H9 (cell line): ENCODE data around the gene BTNL8. TPM values are rescaled to one million over a fixed set of nuclear protein-coding genes. Genes with fewer than 3 reads are reported as not detected.

Source experiments
- DNase-seq: peaks from one replicate; pipeline ENCODE4 v3.0.0-alpha.2; 2017
- H2AFZ ChIP-seq: one replicate; pipeline ENCODE4 v1.6.1; 2013; ENCODE audit warnings: mild to moderate bottlenecking, low read length, control low read depth, moderate library complexity
- H2AK5ac ChIP-seq: 2 replicates; pipeline ENCODE4 v1.6.1; 2013; ENCODE audit warnings: low read length, control low read depth, mixed read lengths; ENCODE audit not compliant: insufficient read length
- H2BK120ac ChIP-seq: one replicate; pipeline ENCODE4 v1.6.1; 2013; ENCODE audit warnings: low read depth, mild to moderate bottlenecking, low read length, control low read depth, inconsistent platforms; ENCODE audit not compliant: poor library complexity, severe bottlenecking
- H2BK12ac ChIP-seq: 2 replicates; pipeline ENCODE4 v1.6.1; 2013; ENCODE audit warnings: low read length, control low read depth, mixed read lengths, low read depth; ENCODE audit not compliant: insufficient read length
- H2BK15ac ChIP-seq: 2 replicates; pipeline ENCODE4 v1.6.1; 2013; ENCODE audit warnings: low read depth, low read length, control low read depth
- H2BK20ac ChIP-seq: one replicate; pipeline ENCODE4 v1.6.1; 2013; ENCODE audit warnings: low read depth, mild to moderate bottlenecking, low read length, control low read depth, inconsistent platforms; ENCODE audit not compliant: poor library complexity, severe bottlenecking
- H2BK5ac ChIP-seq: 2 replicates; pipeline ENCODE4 v1.6.1; 2013; ENCODE audit warnings: low read length, control low read depth, mixed read lengths; ENCODE audit not compliant: insufficient read length
- H3K14ac ChIP-seq: 2 replicates; pipeline ENCODE4 v1.6.1; 2013; ENCODE audit warnings: low read length, control low read depth; ENCODE audit not compliant: insufficient read depth
- H3K18ac ChIP-seq: 2 replicates; pipeline ENCODE4 v1.6.1; 2013; ENCODE audit warnings: low read depth, mild to moderate bottlenecking, mixed read lengths, low read length, control low read depth; ENCODE audit not compliant: insufficient read length
- H3K23ac ChIP-seq: 2 replicates; pipeline ENCODE4 v1.6.1; 2013; ENCODE audit warnings: low read length, control low read depth, mixed read lengths, low read depth; ENCODE audit not compliant: insufficient read length
- H3K23me2 ChIP-seq: 2 replicates; pipeline ENCODE4 v1.6.1; 2013; ENCODE audit warnings: low read depth, mild to moderate bottlenecking, mixed read lengths, low read length, control low read depth; ENCODE audit not compliant: insufficient read length, poor library complexity, severe bottlenecking
- H3K27ac ChIP-seq: 2 replicates; pipeline ENCODE4 v1.5.1; 2013; ENCODE audit warnings: low read length, control low read depth, mixed read lengths, low read depth; ENCODE audit not compliant: insufficient read length
- H3K27me3 ChIP-seq: 2 replicates; pipeline ENCODE4 v1.6.1; 2013; ENCODE audit warnings: low read length, control low read depth, inconsistent platforms; ENCODE audit not compliant: insufficient read depth
- H3K4ac ChIP-seq: 2 replicates; pipeline ENCODE4 v1.6.1; 2013; ENCODE audit warnings: low read depth, mild to moderate bottlenecking, control low read depth, inconsistent platforms, low read length, moderate library complexity
- H3K4me1 ChIP-seq: 2 replicates; pipeline ENCODE4 v1.6.1; 2013; ENCODE audit warnings: low read length, control low read depth, inconsistent platforms; ENCODE audit not compliant: insufficient read depth
- H3K4me2 ChIP-seq: 2 replicates; pipeline ENCODE4 v1.6.1; 2013; ENCODE audit warnings: low read length, control low read depth, mixed read lengths; ENCODE audit not compliant: insufficient read length, insufficient read depth
- H3K56ac ChIP-seq: 2 replicates; pipeline ENCODE4 v1.6.1; 2013; ENCODE audit warnings: low read depth, mild to moderate bottlenecking, mixed read lengths, low read length, control low read depth; ENCODE audit not compliant: insufficient read length
- H3K79me1 ChIP-seq: 2 replicates; pipeline ENCODE4 v1.6.1; 2013; ENCODE audit warnings: low read depth, mild to moderate bottlenecking, moderate library complexity, low read length, control low read depth, inconsistent platforms; ENCODE audit not compliant: insufficient read depth, poor library complexity, severe bottlenecking
- H3K79me2 ChIP-seq: 2 replicates; pipeline ENCODE4 v1.6.1; 2013; ENCODE audit warnings: low read length, control low read depth, inconsistent platforms; ENCODE audit not compliant: insufficient read depth
- H3K9ac ChIP-seq: 2 replicates; pipeline ENCODE4 v1.6.1; 2013; ENCODE audit warnings: low read length, control low read depth, mixed read lengths; ENCODE audit not compliant: insufficient read length; ENCODE audit errors: extremely low read depth
- H3K9me3 ChIP-seq: one replicate; pipeline ENCODE4 v1.6.1; 2013; ENCODE audit warnings: low read depth, low read length, inconsistent platforms; ENCODE audit not compliant: control insufficient read depth
- H3T11ph ChIP-seq: one replicate; pipeline ENCODE4 v1.6.1; 2013; ENCODE audit warnings: mild to moderate bottlenecking, low read length, control low read depth, inconsistent platforms
- H4K20me1 ChIP-seq: one replicate; pipeline ENCODE4 v1.6.1; 2013; ENCODE audit not compliant: control insufficient read depth, insufficient read length, insufficient read depth
- H4K5ac ChIP-seq: 2 replicates; pipeline ENCODE4 v1.6.1; 2013; ENCODE audit warnings: low read depth, mild to moderate bottlenecking, mixed read lengths, low read length, control low read depth; ENCODE audit not compliant: insufficient read length
- H4K8ac ChIP-seq: replicated peaks from 2 replicates; pipeline ENCODE4 v1.6.1; 2013; ENCODE audit warnings: low read length, control low read depth, mixed read lengths, low read depth; ENCODE audit not compliant: insufficient read length
- H4K91ac ChIP-seq: 2 replicates; pipeline ENCODE4 v1.6.1; 2013; ENCODE audit warnings: low read depth, mild to moderate bottlenecking, moderate library complexity, mixed read lengths, low read length, control low read depth; ENCODE audit not compliant: insufficient read length
- H3K27ac Mint-ChIP-seq, 3 experiments: 2 replicates in 2 of 3; 3 replicates in 1 of 3; pipeline ENCODE4 v1.8.0; 2020 to 2021; ENCODE audit warnings: mixed read lengths in 3 of 3, mild to moderate bottlenecking in 1 of 3, moderate library complexity in 1 of 3
- H3K27me3 Mint-ChIP-seq: 2 replicates; pipeline ENCODE4 v1.8.0; 2021; ENCODE audit warnings: low read depth, mild to moderate bottlenecking, moderate library complexity, mixed read lengths
- H3K36me3 Mint-ChIP-seq, 3 experiments: 2 replicates in 2 of 3; 3 replicates in 1 of 3; pipeline ENCODE4 v1.8.0; 2020 to 2021; ENCODE audit warnings: low read depth in 3 of 3, mixed read lengths in 3 of 3; ENCODE audit not compliant: insufficient read depth in 1 of 3
- H3K4me1 Mint-ChIP-seq, 2 experiments: 2 replicates each; pipeline ENCODE4 v1.8.0; 2020; ENCODE audit warnings: mixed read lengths in 2 of 2
- H3K4me3 Mint-ChIP-seq, 2 experiments: 2 replicates in 1 of 2; 3 replicates in 1 of 2; pipeline ENCODE4 v1.8.0; 2020 to 2021; ENCODE audit warnings: mild to moderate bottlenecking in 2 of 2, mixed read lengths in 2 of 2, moderate library complexity in 1 of 2
- H3K9me3 Mint-ChIP-seq, 2 experiments: 2 replicates in 1 of 2; 3 replicates in 1 of 2; pipeline ENCODE4 v1.8.0; 2020; ENCODE audit warnings: mild to moderate bottlenecking in 2 of 2, mixed read lengths in 2 of 2, moderate library complexity in 1 of 2
- CTCF ChIP-seq: fragments of 200-600 bp; sonication (generic); conservative IDR thresholded peaks from 3 replicates; pipeline ENCODE4 v1.8.0; 2021; ENCODE audit warnings: antibody characterized with exemption, mild to moderate bottlenecking
- WGBS: extraction: QIAGEN DNeasy Blood & Tissue Kit; methylation state at CpG from one replicate; pipeline ENCODE4 v1.1.7; 2013; ENCODE audit warnings: missing lambda C conversion rate, low lambda C conversion rate, mixed read lengths; ENCODE audit not compliant: insufficient read length; ENCODE audit errors: extremely low coverage; 5-methylcytosine and 5-hydroxymethylcytosine counted together
- total RNA-seq: library from RNA; stranded (reverse); gene quantifications from 2 replicates; pipeline ENCODE4 v1.2.1, GENCODE V29; 2021

The BTNL8 gene
- total RNA-seq, 1 experiment from 2014 or later = 0.13 TPM

- H3K23ac ChIP-seq = no peak overlapping the region
- no peak overlapping the region for H2BK20ac ChIP-seq
- H2BK120ac ChIP-seq = no peak overlapping the region
- no peak overlapping the region for H3T11ph ChIP-seq
- H3K4ac ChIP-seq = no peak overlapping the region
- H3K79me1 ChIP-seq = no peaks in the 10 kb centered on the region
- H3K23me2 ChIP-seq = no peaks in the 10 kb centered on the region
- Mint-ChIP-seq H3K4me3 (no peak overlapping the region), H3K9me3 (peaks cover 0 to 3% of the 10 kb centered on the region in 2 experiments; a peak in 1 of 5 replicates), H3K4me1 (peaks cover 12 to 13% of the 10 kb centered on the region in 2 experiments), H3K27ac (peak overlapping the region in 1 of 3 experiments; percentile 70; a peak in 1 of 7 replicates), H3K36me3 (no peaks in the 10 kb centered on the region; a peak in 1 of 7 replicates), H3K27me3 (no peaks in the 10 kb centered on the region)
- H3K14ac ChIP-seq = no peak overlapping the region
- no peak overlapping the region for H3K4me2 ChIP-seq
- H3K18ac ChIP-seq = no peak overlapping the region
- no peaks in the 10 kb centered on the region for H3K27me3 ChIP-seq
- no peak overlapping the region for H4K91ac ChIP-seq
- no peak overlapping the region for H2BK12ac ChIP-seq
- H3K4me1 ChIP-seq = no peaks in the 10 kb centered on the region
- no peak overlapping the region for H4K5ac ChIP-seq
- no peak overlapping the region for H2AFZ ChIP-seq
- no peak for DNase-seq
- H3K9ac ChIP-seq = no peak overlapping the region
- H2BK5ac ChIP-seq = no peak overlapping the region
- H3K56ac ChIP-seq = no peak overlapping the region
- H3K27ac ChIP-seq = no peak overlapping the region
- no peak overlapping the region for H2AK5ac ChIP-seq
- H3K79me2 ChIP-seq = no peaks in the 10 kb centered on the region
- H3K9me3 ChIP-seq = no peaks in the 10 kb centered on the region
- no CpG with 5 or more reads among the region's 3 CpGs for WGBS
- no peak for TF ChIP-seq CTCF
- no peak overlapping the region for H4K8ac ChIP-seq
- H4K20me1 ChIP-seq = no peaks in the 10 kb centered on the region
- no peak overlapping the region for H2BK15ac ChIP-seq
Observed at GRCh38 chr5:180960209-180960608, 61.2 kb downstream of the BTNL8 start.
